Ovary (tissue), 9 donors: ENCODE data around the gene RABL6. TPM values are rescaled to one million over a fixed set of nuclear protein-coding genes. Genes with fewer than 3 reads are reported as not detected.

Experiments used
- DNase-seq, 5 donors: peaks; one replicate each; pipeline ENCODE4 v3.0.0-alpha.2; 2019 to 2020
- H3K27ac ChIP-seq, 2 donors: fragments of 200-600 bp; one replicate each; pipeline versions ENCODE4 v1.5.1 to v1.8.0; 2019 to 2022
- H3K27me3 ChIP-seq: fragments of 200-600 bp; one replicate; pipeline ENCODE4 v1.8.0; 2022
- H3K36me3 ChIP-seq: fragments of 200-600 bp; sonication (generic); one replicate; pipeline ENCODE4 v1.5.1; 2019
- H3K4me1 ChIP-seq: one replicate; pipeline ENCODE4 v1.8.1; 2013; ENCODE audit warnings: mild to moderate bottlenecking, moderate library complexity; ENCODE audit not compliant: insufficient read depth
- H3K4me3 ChIP-seq: fragments of 200-600 bp; sonication (generic); one replicate; pipeline ENCODE4 v1.5.1; 2017
- H3K9me3 ChIP-seq, 2 donors: fragments of 200-600 bp in 1 of 2; sonication (generic) in 1 of 2; one replicate each; pipeline versions ENCODE4 v1.5.1 to v1.8.1; 2013 to 2019; ENCODE audit warnings: mild to moderate bottlenecking in 1 of 2, moderate library complexity in 1 of 2
- CTCF ChIP-seq, 3 donors: fragments of 450-650 bp in 2 of 3; fragments of 200-600 bp in 1 of 3; IDR thresholded peaks; one replicate each; pipeline versions ENCODE4 v1.5.1 to v1.8.0; 2016 to 2022; ENCODE audit warnings: antibody characterized with exemption in 3 of 3, mild to moderate bottlenecking in 1 of 3
- EP300 ChIP-seq: sonication (generic); formaldehyde crosslinking; IDR thresholded peaks from one replicate; pipeline ENCODE4 v1.6.1; 2017; ENCODE audit warnings: antibody characterized with exemption
- POLR2A ChIP-seq: fragments of 450-650 bp; IDR thresholded peaks from one replicate; pipeline ENCODE4 v1.6.1; 2017; ENCODE audit warnings: antibody characterized with exemption, mild to moderate bottlenecking, moderate library complexity
- WGBS, 3 donors: extraction: QIAGEN DNeasy Blood & Tissue Kit in 1 of 3; methylation state at CpG; one replicate each; pipeline versions ENCODE4 v1.1.5 to v1.1.7; 2013 to 2017; 5-methylcytosine and 5-hydroxymethylcytosine counted together
- intact Hi-C, 4 donors: fragments of 100-400 bp; cut with DNase I; formaldehyde crosslinking; loops; one replicate each; pipeline versions ENCODE4 v1.11.0 to v1.15.1; 2022 to 2023
- polyA plus RNA-seq, 2 donors: library from polyadenylated mRNA; stranded (reverse); fragments of 200-250 nt in 1 of 2; fragments of 350-450 nt in 1 of 2; fragmentation: Illumina TruSeq in 1 of 2; extraction: RNeasy Lipid Tissue Mini Kit (QIAGEN cat#74804) in 1 of 2; gene quantifications; one replicate each; pipeline ENCODE4 v1.2.3, GENCODE V29; 2013 to 2014
- total RNA-seq, 7 donors: library from RNA; depleted of rRNA in 2 of 7; stranded (reverse); fragments of >200 nt in 2 of 7; fragmentation: NEBNext Ultra II Directional in 3 of 7; extraction: Animal tissue kit (Norgen Biotek cat#: 25700) in 3 of 7; gene quantifications; one replicate each; pipeline versions ENCODE4 v1.1.0 to v1.2.4, GENCODE V29; 2016 to 2023
- donor health status: DM: no; HTN: no; CAD: no; lungs with moderate emphysema.
- donor health status: DM: no; HTN: no; CAD: no.
- donor health status: Bipolar disorder and iron deficiency.
- donor health status: DM: yes; HTN: yes; CAD: no.
- donor health status: DM: no; HTN: no; CAD: no.
- donor health status: DM: yes; HTN: yes; CAD: no.

The RABL6 gene
- total and polyA plus RNA-seq, 9 donors, result 22.6 to 65.4 (median 49.4) TPM

DNA sequence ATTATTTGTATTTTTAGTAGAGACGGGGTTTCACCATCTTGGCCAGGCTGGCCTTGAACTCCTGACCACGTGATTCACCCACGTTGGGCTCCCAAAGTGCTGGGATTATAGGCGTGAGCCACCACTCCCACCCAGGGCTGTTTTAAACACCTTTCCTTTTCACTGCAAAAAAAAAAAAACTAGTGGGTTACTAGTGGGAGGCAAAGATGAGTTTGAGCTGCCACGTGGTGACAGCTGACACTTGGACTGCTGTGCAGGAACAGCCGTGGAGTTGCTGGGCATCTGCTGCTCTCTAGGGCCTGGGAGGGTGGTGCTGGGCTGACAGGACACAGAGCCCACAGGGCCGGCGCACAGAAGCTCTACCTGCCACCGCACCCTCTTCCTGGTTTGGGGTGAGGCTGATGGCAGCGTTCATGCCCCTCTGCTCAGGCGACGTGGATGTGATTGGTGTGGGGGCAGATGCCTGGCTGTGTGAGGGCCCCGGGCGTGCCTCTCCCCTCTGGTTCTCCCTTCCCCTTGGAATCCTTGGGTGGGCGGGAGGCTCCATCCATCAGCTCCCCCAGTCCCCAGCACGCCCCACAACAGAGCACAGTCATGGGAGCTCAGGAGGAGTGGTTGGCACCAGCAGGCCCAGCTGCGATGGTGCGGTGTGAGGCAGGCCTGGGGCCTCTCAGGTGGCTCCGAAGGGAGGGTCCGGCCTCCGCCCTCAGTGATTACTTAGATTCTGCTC lies 16.9 kb downstream of the RABL6 start:
- no peak for TF ChIP-seq POLR2A
- TF ChIP-seq CTCF (IDR thresholded peaks at IDR 0.05), result no peak
- no peak for TF ChIP-seq EP300
- WGBS, 3 donors, result 74 to 83% (median 80%) methylated on average over 15 to 21 of the region's 21 CpGs
- intact Hi-C loops, result no loop called here

DNA sequence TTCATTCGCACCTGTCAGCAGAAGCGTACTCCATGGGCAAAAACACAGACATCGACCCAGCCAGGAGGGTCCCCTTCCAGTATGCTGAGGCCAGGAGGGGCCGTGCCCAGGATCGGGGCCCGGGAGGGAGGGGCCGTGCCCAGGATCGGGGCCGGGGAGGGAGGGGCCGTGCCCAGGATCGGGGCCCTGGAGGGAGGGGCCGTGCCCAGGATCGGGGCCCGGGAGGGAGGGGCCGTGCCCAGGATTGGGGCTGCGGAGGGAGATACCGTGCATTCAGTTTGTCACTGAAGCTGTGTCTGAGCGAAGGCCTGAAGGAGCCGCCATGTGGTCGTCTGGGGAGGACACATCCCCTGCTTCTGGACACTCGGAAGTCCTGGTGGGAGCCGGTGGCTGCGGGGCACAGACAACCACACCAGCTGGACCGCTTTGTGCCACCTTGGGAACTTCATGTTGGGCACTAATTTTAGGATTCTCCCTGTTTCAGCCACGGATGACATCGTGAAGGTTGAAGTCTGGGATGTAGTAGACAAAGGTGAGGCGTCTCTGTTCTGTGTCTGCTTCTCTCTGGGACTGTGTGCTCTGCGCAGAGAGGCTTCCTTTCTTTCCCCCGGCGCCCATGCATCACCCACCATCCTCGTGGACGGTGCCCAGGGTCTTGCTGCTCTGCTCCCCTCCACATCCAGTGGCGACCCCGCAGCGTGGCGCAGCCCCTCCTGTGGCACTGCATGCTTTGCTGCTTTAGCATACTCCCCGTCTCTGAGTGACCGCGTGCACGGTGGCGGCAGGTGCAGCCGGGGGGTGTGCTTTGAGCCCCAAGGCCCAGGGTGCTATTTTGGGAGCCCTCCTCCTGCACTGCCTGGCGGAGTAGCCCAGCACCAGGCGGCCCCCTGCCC lies 17.8 kb downstream of the RABL6 start:
- Histone ChIP-seq H3K36me3 (no peaks in the 10 kb centered on the region), H3K27ac (no peak overlapping the region), H3K27me3 (no peaks in the 10 kb centered on the region), H3K4me1 (peaks cover 3% of the 10 kb centered on the region), H3K4me3 (no peak overlapping the region), H3K9me3 (no peaks in the 10 kb centered on the region)
- DNase-seq, result peak in 3 of 5 donors; percentile 8 to 21 (median 14)
- TF ChIP-seq CTCF (IDR thresholded peaks at IDR 0.05) (no peak), EP300 (no peak), POLR2A (no peak)
- WGBS, 3 donors, result 86 to 88% (median 87%) methylated on average over 42 to 44 of the region's 44 CpGs
- intact Hi-C loops, result no loop called here

More for the DNA sequence above, 16.9 kb downstream of the RABL6 start:
- H3K4me1 ChIP-seq, result peaks cover 3% of the 10 kb centered on the region
- no peaks in the 10 kb centered on the region for H3K27me3 ChIP-seq
- no peak overlapping the region for H3K27ac ChIP-seq
- H3K9me3 ChIP-seq, result no peaks in the 10 kb centered on the region
- H3K36me3 ChIP-seq, result no peaks in the 10 kb centered on the region
- DNase-seq, result peak in 2 of 5 donors; percentile 8 to 18
- no peak overlapping the region for H3K4me3 ChIP-seq

GRCh38 chr9:136826188-136826541 lies 18.4 kb downstream of the RABL6 start:
- peaks cover under 1% of the 10 kb centered on the region for H3K4me1 ChIP-seq
- H3K9me3 ChIP-seq, result no peaks in the 10 kb centered on the region
- H3K27me3 ChIP-seq, result no peaks in the 10 kb centered on the region
- TF ChIP-seq EP300, result no peak
- TF ChIP-seq CTCF (IDR thresholded peaks at IDR 0.05), result no peak
- no peak for TF ChIP-seq POLR2A
- H3K4me3 ChIP-seq, result no peak overlapping the region
- intact Hi-C loops, result no loop called here
- no peaks in the 10 kb centered on the region for H3K36me3 ChIP-seq
- DNase-seq, result peak in 1 of 5 donors; percentile 10
- 83 to 88% (median 85%) methylated on average over 16 to 17 of the region's 17 CpGs for WGBS, 3 donors
- H3K27ac ChIP-seq, result no peak overlapping the region

DNA sequence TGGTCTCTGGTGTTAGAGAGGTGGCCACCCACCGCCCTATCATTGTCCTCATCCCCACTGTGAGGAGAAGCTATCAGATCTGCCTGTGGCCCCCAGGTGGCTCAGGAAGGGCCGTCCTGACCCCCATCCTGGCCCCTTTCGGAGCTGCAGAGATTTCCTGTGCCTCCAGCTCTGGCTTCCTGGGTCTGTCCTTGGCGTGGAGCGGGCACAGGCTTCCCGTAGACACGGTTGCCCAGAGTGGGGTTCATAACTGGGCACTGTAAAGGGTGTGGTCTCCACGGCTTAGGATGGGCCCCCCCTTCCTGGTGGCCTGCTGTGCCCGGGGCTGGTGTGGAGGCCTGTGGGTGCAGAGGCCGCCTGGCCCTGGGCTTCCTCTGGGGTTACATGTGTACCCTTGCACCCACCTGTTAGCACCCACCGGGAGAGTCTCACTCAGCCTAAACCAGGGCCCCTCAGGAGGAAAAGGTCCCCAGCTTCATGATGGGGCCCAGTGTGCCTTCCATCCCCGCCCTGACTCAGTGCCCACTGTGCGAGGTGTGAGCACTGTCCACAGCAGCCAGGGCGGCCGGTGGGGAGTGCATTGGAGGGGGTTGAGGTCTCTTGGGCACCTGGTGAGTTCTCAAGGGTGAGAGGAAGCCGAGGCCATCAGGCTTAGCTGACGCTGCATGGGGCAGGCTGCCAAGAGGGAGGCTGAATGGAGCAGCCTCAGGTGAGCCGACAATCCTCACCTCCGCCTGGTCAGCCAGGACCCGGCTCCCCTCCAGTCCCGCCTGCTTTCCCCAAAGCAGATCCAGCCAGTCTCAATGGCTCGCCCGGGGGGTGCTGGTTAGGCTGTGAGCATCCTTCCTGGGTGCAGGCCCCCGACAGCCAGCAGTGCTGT lies 19.2 kb downstream of the RABL6 start:
- Histone ChIP-seq H3K4me1 (no peaks in the 10 kb centered on the region), H3K4me3 (no peak overlapping the region), H3K36me3 (no peaks in the 10 kb centered on the region), H3K27ac (no peak overlapping the region), H3K9me3 (no peaks in the 10 kb centered on the region), H3K27me3 (no peaks in the 10 kb centered on the region)
- WGBS, 3 donors, result 88 to 92% (median 91%) methylated on average over 22 to 24 of the region's 24 CpGs
- DNase-seq, result peak in 3 of 5 donors; percentile 10 to 28 (median 27)
- intact Hi-C loops, result no loop called here
- no peak for TF ChIP-seq POLR2A
- no peak for TF ChIP-seq EP300
- TF ChIP-seq CTCF (IDR thresholded peaks at IDR 0.05), result no peak
